ENCODE results near the gene NTNG1. TPM values are rescaled to one million over a fixed set of nuclear protein-coding genes. Genes with fewer than 3 reads are reported as not detected.
"Not testable (repeated sequence)": the region's sequence is repeated elsewhere in the genome, so short reads cannot be mapped to it uniquely, and the experiment has no call there.

The NTNG1 gene
- 1 to 10 TPM in 3 of 4 donors, under 1 TPM in 1; 0.78 to 4.2 (median 2.4) TPM for total RNA-seq

DNA sequence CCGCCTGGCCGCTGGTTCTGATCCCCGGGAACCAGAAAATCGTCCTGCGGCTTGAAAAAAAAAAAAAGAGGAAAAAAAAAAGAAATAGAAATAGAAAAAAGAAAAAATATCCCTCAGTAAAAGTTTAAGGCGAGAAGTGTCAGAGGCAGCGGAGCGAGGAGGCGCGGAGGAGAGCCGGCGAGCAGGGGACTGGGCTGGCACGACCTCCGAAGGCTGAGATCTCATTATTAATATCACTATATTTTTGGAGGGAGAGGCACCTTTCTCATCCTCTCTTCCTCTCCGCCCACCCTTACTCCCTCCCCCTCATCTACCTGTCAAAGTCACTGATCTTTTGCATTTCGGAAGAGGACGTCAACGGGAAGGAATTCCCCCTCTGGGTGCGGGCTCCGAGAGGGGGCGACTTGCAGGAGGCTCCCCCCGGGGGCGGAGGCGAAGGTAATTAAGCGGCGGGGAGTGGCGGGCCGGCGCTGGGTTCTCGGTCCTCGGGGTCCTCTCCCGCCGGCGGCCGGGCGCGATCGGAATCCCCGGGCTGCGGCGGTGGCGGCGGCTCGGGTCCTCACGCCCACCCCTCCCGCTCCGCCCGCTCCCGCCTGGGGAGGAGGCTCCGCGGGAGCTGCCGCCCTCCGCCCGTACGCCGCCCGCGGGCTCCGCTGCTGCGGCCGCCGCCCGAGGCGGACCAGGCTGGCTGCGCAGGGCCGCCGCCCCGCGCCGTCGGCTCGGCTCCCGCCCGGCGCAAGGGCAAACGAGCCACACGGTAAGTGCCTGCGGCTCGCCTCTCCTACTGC lies at the start of gene NTNG1:
Gene NTNG1, plus strand, starts transcription at position 337 of the 788 bp plus-strand sequence.
- under 1% methylated on average over 21 of the region's 79 CpGs for WGBS
- peaks cover 0 to 4% (median 0%) of the 10 kb centered on the region in 4 donors for H3K27me3 ChIP-seq
- intact Hi-C loops (cut with DNase I) = no loop called here
- no peaks in the 10 kb centered on the region for H3K9me3 ChIP-seq
- H3K36me3 ChIP-seq = no peaks in the 10 kb centered on the region
- no peak for TF ChIP-seq EP300 (IDR thresholded peaks at IDR 0.05)
- TF ChIP-seq POLR2AphosphoS5 (IDR thresholded peaks at IDR 0.05) = no peak
- no peak for TF ChIP-seq POLR2A (IDR thresholded peaks at IDR 0.05; ENCODE audit: low read depth)
- TF ChIP-seq, protein P1, sequence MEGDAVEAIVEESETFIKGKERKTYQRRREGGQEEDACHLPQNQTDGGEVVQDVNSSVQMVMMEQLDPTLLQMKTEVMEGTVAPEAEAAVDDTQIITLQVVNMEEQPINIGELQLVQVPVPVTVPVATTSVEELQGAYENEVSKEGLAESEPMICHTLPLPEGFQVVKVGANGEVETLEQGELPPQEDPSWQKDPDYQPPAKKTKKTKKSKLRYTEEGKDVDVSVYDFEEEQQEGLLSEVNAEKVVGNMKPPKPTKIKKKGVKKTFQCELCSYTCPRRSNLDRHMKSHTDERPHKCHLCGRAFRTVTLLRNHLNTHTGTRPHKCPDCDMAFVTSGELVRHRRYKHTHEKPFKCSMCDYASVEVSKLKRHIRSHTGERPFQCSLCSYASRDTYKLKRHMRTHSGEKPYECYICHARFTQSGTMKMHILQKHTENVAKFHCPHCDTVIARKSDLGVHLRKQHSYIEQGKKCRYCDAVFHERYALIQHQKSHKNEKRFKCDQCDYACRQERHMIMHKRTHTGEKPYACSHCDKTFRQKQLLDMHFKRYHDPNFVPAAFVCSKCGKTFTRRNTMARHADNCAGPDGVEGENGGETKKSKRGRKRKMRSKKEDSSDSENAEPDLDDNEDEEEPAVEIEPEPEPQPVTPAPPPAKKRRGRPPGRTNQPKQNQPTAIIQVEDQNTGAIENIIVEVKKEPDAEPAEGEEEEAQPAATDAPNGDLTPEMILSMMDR (IDR thresholded peaks at IDR 0.05) = no peak
- H3K4me1 ChIP-seq = peaks cover 15 to 31% (median 21%) of the 10 kb centered on the region in 4 donors
- DNase-seq (ENCODE audit: extremely low spot score) = no peak
- H3K27ac ChIP-seq (replicated peaks in 1 of 4) = peak within 1 kb of the TSS in 2 of 4 donors; percentile 55 to 70
- peak within 1 kb of the TSS; percentile 64 to 70 (median 66) for H3K4me3 ChIP-seq

GRCh38 chr1:107091418-107091817 lies 49.4 kb upstream of the NTNG1 start:
- no peaks in the 10 kb centered on the region for H3K27me3 ChIP-seq
- H3K36me3 ChIP-seq = no peaks in the 10 kb centered on the region
- TF ChIP-seq POLR2A (IDR thresholded peaks at IDR 0.05; ENCODE audit: low read depth) = no peak
- no peak for TF ChIP-seq POLR2AphosphoS5 (IDR thresholded peaks at IDR 0.05)
- no peak for TF ChIP-seq EP300 (IDR thresholded peaks at IDR 0.05)
- TF ChIP-seq, protein P1 (IDR thresholded peaks at IDR 0.05) = no peak
- intact Hi-C loops (cut with DNase I) = no loop called here
- H3K4me1 ChIP-seq = no peaks in the 10 kb centered on the region
- no peak for DNase-seq (ENCODE audit: extremely low spot score)
- no peak overlapping the region for H3K27ac ChIP-seq (replicated peaks in 1 of 4)
- H3K9me3 ChIP-seq = no peaks in the 10 kb centered on the region
- H3K4me3 ChIP-seq = no peak overlapping the region
- 88% methylated on average over 1 of the region's 1 CpG for WGBS

DNA sequence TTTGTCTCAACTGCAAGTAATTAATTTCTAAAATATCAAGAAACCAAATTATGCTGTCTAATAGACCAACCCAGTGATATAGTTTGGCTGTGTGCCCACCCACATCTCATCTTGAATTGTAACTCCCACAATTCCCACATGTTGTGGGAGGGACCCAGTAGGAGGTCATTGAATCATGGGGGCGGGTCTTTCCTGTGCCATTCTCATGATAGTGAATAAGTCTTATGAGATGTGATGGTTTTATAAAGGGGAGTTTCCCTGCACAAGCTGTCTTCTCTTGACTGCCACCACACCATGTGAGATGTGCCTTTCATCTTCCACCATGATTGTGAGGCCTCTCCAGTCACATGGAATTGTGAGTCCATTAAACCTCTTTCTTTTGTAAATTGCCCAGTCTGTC lies 47.4 kb upstream of the NTNG1 start:
- H3K4me1 ChIP-seq; intact Hi-C loops (cut with DNase I): not testable (repeated sequence)

GRCh38 chr1:107095647-107096046 lies 45.2 kb upstream of the NTNG1 start:
- H3K4me3 ChIP-seq = no peak overlapping the region
- H3K36me3 ChIP-seq = no peaks in the 10 kb centered on the region
- H3K27me3 ChIP-seq = no peaks in the 10 kb centered on the region
- no peaks in the 10 kb centered on the region for H3K4me1 ChIP-seq
- no peak for TF ChIP-seq EP300 (IDR thresholded peaks at IDR 0.05)
- no peak for TF ChIP-seq POLR2A (IDR thresholded peaks at IDR 0.05; ENCODE audit: low read depth)
- TF ChIP-seq, protein P1 (IDR thresholded peaks at IDR 0.05) = no peak
- TF ChIP-seq POLR2AphosphoS5 (IDR thresholded peaks at IDR 0.05) = no peak
- no peaks in the 10 kb centered on the region for H3K9me3 ChIP-seq
- DNase-seq (ENCODE audit: extremely low spot score) = no peak
- H3K27ac ChIP-seq (replicated peaks in 1 of 4) = no peak overlapping the region
- intact Hi-C loops (cut with DNase I) = no loop called here

More for the DNA sequence above, 47.4 kb upstream of the NTNG1 start:
- 100% methylated on average over 1 of the region's 1 CpG for WGBS
- H3K27me3 ChIP-seq; H3K4me3 ChIP-seq; DNase-seq (ENCODE audit: extremely low spot score); H3K36me3 ChIP-seq; H3K9me3 ChIP-seq; H3K27ac ChIP-seq (replicated peaks in 1 of 4): not testable (repeated sequence)

- intact Hi-C loops (cut with DNase I) = no loop called here
- Histone ChIP-seq H3K4me3 (no peak overlapping the region), H3K27ac (replicated peaks in 1 of 4) (no peak overlapping the region), H3K9me3 (no peaks in the 10 kb centered on the region), H3K36me3 (no peaks in the 10 kb centered on the region), H3K4me1 (no peaks in the 10 kb centered on the region), H3K27me3 (no peaks in the 10 kb centered on the region)
- WGBS = 58% methylated on average over 2 of the region's 2 CpGs
- DNase-seq (ENCODE audit: extremely low spot score) = no peak
- TF ChIP-seq POLR2A (IDR thresholded peaks at IDR 0.05; ENCODE audit: low read depth) = no peak
- TF ChIP-seq POLR2AphosphoS5 (IDR thresholded peaks at IDR 0.05) = no peak
- TF ChIP-seq EP300 (IDR thresholded peaks at IDR 0.05) = no peak
- TF ChIP-seq, protein P1 (IDR thresholded peaks at IDR 0.05) = no peak
Measured at GRCh38 chr1:107096690-107097089, 44.1 kb upstream of the NTNG1 start.

All from esophagus muscularis mucosa (tissue), 4 donors.